ENCODE measurements around the gene PRKCH.

The PRKCH gene

GRCh38 chr14:61321385-61322010, at the start of gene PRKCH:
PRKCH (plus strand) TSS chr14:61321579; CDS start chr14:61322102, 523 bp downstream.
- peak; percentile 63 to 71 for ATAC-seq

GRCh38 chr14:61277232-61277631, 44.1 kb upstream of the PRKCH start:
- ATAC-seq, result no peak

- ATAC-seq, result no peak
Measured at GRCh38 chr14:61277784-61278183, 43.6 kb upstream of the PRKCH start.

GRCh38 chr14:61279082-61279481, 42.3 kb upstream of the PRKCH start:
- ATAC-seq, result no peak

- peak; percentile 31 to 40 for ATAC-seq
Measured at GRCh38 chr14:61280092-61280525, 41.3 kb upstream of the PRKCH start.

- ATAC-seq, result peak; percentile 84 to 87
Measured at GRCh38 chr14:61280526-61281185, 40.7 kb upstream of the PRKCH start.

- peak in 1 of 2 donors; percentile 18 for ATAC-seq
Measured at GRCh38 chr14:61281186-61281947, 40.0 kb upstream of the PRKCH start, which contains the start of gene TMEM30B. TMEM30B (minus strand) TSS chr14:61281338; CDS start chr14:61281147, 191 bp downstream.

GRCh38 chr14:61281948-61282275, 39.5 kb upstream of the PRKCH start:
- no peak for ATAC-seq

- ATAC-seq, result no peak
Measured at GRCh38 chr14:61282746-61283145, 38.6 kb upstream of the PRKCH start.

GRCh38 chr14:61284001-61284400, 37.4 kb upstream of the PRKCH start:
- ATAC-seq, result no peak

- no peak for ATAC-seq
Measured at GRCh38 chr14:61285364-61285763, 36.0 kb upstream of the PRKCH start.

GRCh38 chr14:61287196-61287595, 34.2 kb upstream of the PRKCH start:
- no peak for ATAC-seq

- no peak for ATAC-seq
Measured at GRCh38 chr14:61288228-61288627, 33.2 kb upstream of the PRKCH start.

GRCh38 chr14:61288720-61289119, 32.7 kb upstream of the PRKCH start:
- ATAC-seq, result no peak

GRCh38 chr14:61290701-61291100, 30.7 kb upstream of the PRKCH start:
- ATAC-seq, result no peak

- no peak for ATAC-seq
Measured at GRCh38 chr14:61296151-61296550, 25.2 kb upstream of the PRKCH start.

- peak; percentile 67 to 75 for ATAC-seq
Measured at GRCh38 chr14:61296719-61297502, 24.5 kb upstream of the PRKCH start.

GRCh38 chr14:61297581-61297980, 23.8 kb upstream of the PRKCH start:
- no peak for ATAC-seq

GRCh38 chr14:61298824-61299223, 22.6 kb upstream of the PRKCH start:
- ATAC-seq, result no peak

GRCh38 chr14:61300209-61300608, 21.2 kb upstream of the PRKCH start:
- peak in 1 of 2 donors; percentile 10 for ATAC-seq

GRCh38 chr14:61300754-61301153, 20.6 kb upstream of the PRKCH start:
- ATAC-seq, result no peak

GRCh38 chr14:61304688-61305087, 16.7 kb upstream of the PRKCH start:
- no peak for ATAC-seq

GRCh38 chr14:61308198-61308597, 13.2 kb upstream of the PRKCH start:
- ATAC-seq, result no peak

Measured in activated CD4-positive, CD25-positive, alpha-beta regulatory T cell treated with anti-CD3 and anti-CD28 coated beads, Interleukin-2, amount 50 U/mL, for 24 hours (primary cell).